Measurements from ENCODE around the gene SMPDL3A. TPM values are rescaled to one million over a fixed set of nuclear protein-coding genes. Genes with fewer than 3 reads are reported as not detected.

Gene SMPDL3A
- total RNA-seq, 1 donor from 2014 or later, result 19.6 TPM

GRCh38 chr6:122825163-122825562 lies 36.1 kb downstream of the SMPDL3A start:
- H3K4me1 ChIP-seq, result no peaks in the 10 kb centered on the region
- H3K27me3 ChIP-seq, result no peaks in the 10 kb centered on the region
- intact Hi-C loops (cut with DNase I), result no loop called here
- H3K4me3 ChIP-seq, result no peak overlapping the region
- DNase-seq (no peak), ATAC-seq (no peak)
- H3K36me3 ChIP-seq, result no peaks in the 10 kb centered on the region
- H3K27ac ChIP-seq, result no peak overlapping the region
- TF ChIP-seq CTCF (IDR thresholded peaks at IDR 0.05), result no peak
- no peaks in the 10 kb centered on the region for H3K9me3 ChIP-seq

- TF ChIP-seq CTCF (IDR thresholded peaks at IDR 0.05), result no peak
- ATAC-seq (no peak), DNase-seq (no peak)
- no peak overlapping the region for H3K4me3 ChIP-seq
- no peaks in the 10 kb centered on the region for H3K4me1 ChIP-seq
- no peaks in the 10 kb centered on the region for H3K36me3 ChIP-seq
- intact Hi-C loops (cut with DNase I), result no loop called here
- no peak overlapping the region for H3K27ac ChIP-seq
- H3K27me3 ChIP-seq, result no peaks in the 10 kb centered on the region
- no peaks in the 10 kb centered on the region for H3K9me3 ChIP-seq
Observed at GRCh38 chr6:122829456-122829855, 40.4 kb downstream of the SMPDL3A start.

- DNase-seq, result no peak
- Histone ChIP-seq H3K27me3 (no peaks in the 10 kb centered on the region), H3K27ac (no peak overlapping the region), H3K9me3 (no peaks in the 10 kb centered on the region), H3K4me3 (no peak overlapping the region), H3K36me3 (no peaks in the 10 kb centered on the region), H3K4me1 (no peaks in the 10 kb centered on the region)
- intact Hi-C loops (cut with DNase I), result loop anchor here (10.0 kb wide), 1 partner anchor 47 kb away; the partner anchor contains the start of gene SMPDL3A
- ATAC-seq, result no peak
- no peak for TF ChIP-seq CTCF (IDR thresholded peaks at IDR 0.05)
Observed at GRCh38 chr6:122831511-122831910, 42.5 kb downstream of the SMPDL3A start.

GRCh38 chr6:122832459-122832858 lies 43.4 kb downstream of the SMPDL3A start:
- Histone ChIP-seq H3K27ac (no peak overlapping the region), H3K4me3 (no peak overlapping the region), H3K4me1 (no peaks in the 10 kb centered on the region), H3K27me3 (no peaks in the 10 kb centered on the region), H3K9me3 (no peaks in the 10 kb centered on the region), H3K36me3 (no peaks in the 10 kb centered on the region)
- intact Hi-C loops (cut with DNase I), result loop anchor here (10.0 kb wide), 1 partner anchor 48 kb away; the partner anchor contains the start of gene SMPDL3A
- no peak for ATAC-seq
- no peak for DNase-seq
- TF ChIP-seq CTCF (IDR thresholded peaks at IDR 0.05), result no peak

GRCh38 chr6:122833021-122833491 lies 44.0 kb downstream of the SMPDL3A start:
- H3K4me3 ChIP-seq, result no peak overlapping the region
- no peak for TF ChIP-seq CTCF (IDR thresholded peaks at IDR 0.05)
- DNase-seq (no peak), ATAC-seq (no peak)
- H3K9me3 ChIP-seq, result no peaks in the 10 kb centered on the region
- H3K27me3 ChIP-seq, result no peaks in the 10 kb centered on the region
- intact Hi-C loops (cut with DNase I), result loop anchor here (10.0 kb wide), 1 partner anchor 48 kb away; the partner anchor contains the start of gene SMPDL3A
- no peaks in the 10 kb centered on the region for H3K36me3 ChIP-seq
- H3K27ac ChIP-seq, result no peak overlapping the region
- no peaks in the 10 kb centered on the region for H3K4me1 ChIP-seq
